CD4-positive, CD25-positive, alpha-beta regulatory T cell (primary cell): Measurements from ENCODE around the gene MAST3. TPM values are rescaled to one million over a fixed set of nuclear protein-coding genes. Genes with fewer than 3 reads are reported as not detected.

Experiments used
- ATAC-seq, 2 donors: fragments of 150-1000 bp; cut with Tn5 transposase; one replicate each; pipeline ENCODE4 v1.10.0; 2021; ENCODE audit warnings: low read depth in 2 of 2, moderate number of reproducible peaks in 2 of 2, moderate library complexity in 1 of 2
- DNase-seq, 3 donors: peaks; one replicate each; pipeline versions ENCODE4 v3.0.0 to v3.0.0-alpha.2; 2012 to 2022; ENCODE audit warnings: mixed read lengths in 1 of 3
- H3K27ac ChIP-seq: one replicate; pipeline ENCODE4 v1.7.0; 2013; ENCODE audit warnings: mild to moderate bottlenecking, low read length; ENCODE audit not compliant: insufficient read depth, poor library complexity, severe bottlenecking
- H3K27me3 ChIP-seq: one replicate; pipeline ENCODE4 v1.7.0; 2013; ENCODE audit warnings: low read length; ENCODE audit not compliant: control insufficient read depth, insufficient read depth
- H3K36me3 ChIP-seq: one replicate; pipeline ENCODE4 v1.7.0; 2013; ENCODE audit warnings: mild to moderate bottlenecking, low read length, moderate library complexity; ENCODE audit not compliant: control insufficient read depth, insufficient read depth
- H3K4me1 ChIP-seq: 2 replicates; pipeline ENCODE4 v1.7.0; 2013; ENCODE audit warnings: mild to moderate bottlenecking, low read length; ENCODE audit not compliant: insufficient read depth, control insufficient read depth, poor library complexity, severe bottlenecking
- H3K4me3 ChIP-seq: one replicate; pipeline ENCODE4 v1.7.0; 2013; ENCODE audit warnings: low read depth, mild to moderate bottlenecking, low read length, moderate library complexity
- H3K9me3 ChIP-seq, 2 experiments: 1 replicate in 1 of 2; 2 replicates in 1 of 2; pipeline ENCODE4 v1.7.0; 2013; ENCODE audit warnings: low read length in 2 of 2, mild to moderate bottlenecking in 1 of 2, moderate library complexity in 1 of 2; ENCODE audit not compliant: control insufficient read depth in 2 of 2
- H3K27ac Mint-ChIP-seq, 3 donors: one replicate each; pipeline ENCODE4 v1.8.0; 2020 to 2022; ENCODE audit warnings: mild to moderate bottlenecking in 3 of 3, mixed read lengths in 3 of 3, moderate library complexity in 2 of 3
- H3K27me3 Mint-ChIP-seq: one replicate; pipeline ENCODE4 v1.8.0; 2022; ENCODE audit warnings: mild to moderate bottlenecking, mixed read lengths
- H3K36me3 Mint-ChIP-seq: one replicate; pipeline ENCODE4 v1.8.0; 2020; ENCODE audit warnings: mixed read lengths
- H3K4me1 Mint-ChIP-seq, 4 donors: one replicate each; pipeline ENCODE4 v1.8.0; 2020 to 2022; ENCODE audit warnings: mixed read lengths in 4 of 4, mild to moderate bottlenecking in 1 of 4
- H3K4me3 Mint-ChIP-seq, 4 donors: one replicate each; pipeline ENCODE4 v1.8.0; 2020 to 2022; ENCODE audit warnings: mild to moderate bottlenecking in 4 of 4, mixed read lengths in 4 of 4, moderate library complexity in 3 of 4
- H3K9me3 Mint-ChIP-seq, 7 donors: one replicate each; pipeline ENCODE4 v1.8.0; 2020 to 2022; ENCODE audit warnings: mixed read lengths in 7 of 7, mild to moderate bottlenecking in 3 of 7, moderate library complexity in 2 of 7
- polyA plus RNA-seq, 4 donors: library from polyadenylated mRNA; unstranded; fragments of 300-500 nt; fragmentation: Illumina TruSeq; gene quantifications; one replicate each; pipeline ENCODE4 v1.2.3, GENCODE V29; 2021
- total RNA-seq: library from RNA; stranded (reverse); gene quantifications from one replicate; pipeline ENCODE4 v1.2.3, GENCODE V29; 2022

Gene MAST3
- total and polyA plus RNA-seq, 5 donors from 2014 or later: 8.1 to 45.9 (median 8.7) TPM

DNA sequence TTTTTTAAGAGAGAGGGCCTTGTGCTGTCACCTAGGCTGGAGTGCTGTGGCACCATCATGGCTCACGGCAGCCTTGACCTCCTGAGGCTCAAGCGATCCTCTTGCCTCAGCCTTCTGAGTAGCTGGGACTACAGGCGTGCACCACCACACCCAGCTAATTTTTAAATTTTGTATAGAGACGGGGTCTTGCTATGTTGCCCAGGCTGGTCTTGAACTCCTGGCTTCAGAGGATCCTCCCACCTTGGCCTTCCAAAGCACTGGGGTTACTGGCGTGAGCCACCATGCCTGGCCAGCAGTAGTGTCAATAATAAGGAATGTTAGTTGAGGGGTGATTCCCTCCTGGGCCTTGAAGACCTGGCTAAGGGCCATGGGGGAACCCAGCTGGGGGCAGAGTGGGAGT lies 23.6 kb downstream of the MAST3 start:
- no peak overlapping the region for H3K4me3 ChIP-seq
- H3K36me3 ChIP-seq: peaks cover 41% of the 10 kb centered on the region
- Mint-ChIP-seq H3K27me3 (no peaks in the 10 kb centered on the region), H3K9me3 (no peaks in the 10 kb centered on the region), H3K4me1 (peaks cover 0 to 32% (median 19%) of the 10 kb centered on the region in 4 donors), H3K36me3 (peaks cover 15% of the 10 kb centered on the region), H3K27ac (peak overlapping the region; percentile 92 to 99 (median 98)), H3K4me3 (peak overlapping the region in 1 of 4 donors; percentile 95)
- no peaks in the 10 kb centered on the region for H3K27me3 ChIP-seq
- ATAC-seq (no peak), DNase-seq (no peak)
- H3K27ac ChIP-seq: peak overlapping the region; percentile 85
- no peaks in the 10 kb centered on the region for H3K9me3 ChIP-seq
- peaks cover 32% of the 10 kb centered on the region for H3K4me1 ChIP-seq

DNA sequence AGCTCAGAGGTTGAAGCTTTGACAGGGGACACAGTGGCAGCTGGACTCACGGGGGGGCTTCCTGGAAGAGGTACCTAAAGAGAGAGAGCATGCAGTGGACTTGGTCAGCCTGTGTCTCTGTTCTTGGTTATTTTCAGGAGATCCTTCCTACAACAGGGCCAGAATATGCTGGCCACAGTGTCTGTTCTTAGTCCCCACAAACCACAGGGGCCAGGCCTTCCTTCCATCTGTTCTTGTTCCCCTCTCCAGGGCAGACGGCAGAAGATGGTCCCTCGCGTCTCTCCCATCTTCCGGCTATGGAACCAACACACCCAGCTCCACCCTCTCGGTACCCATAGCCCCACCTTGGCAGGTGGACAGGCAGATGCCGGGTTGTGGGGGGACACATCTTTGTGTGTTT lies 24.8 kb downstream of the MAST3 start:
- Histone ChIP-seq H3K9me3 (no peaks in the 10 kb centered on the region), H3K27me3 (no peaks in the 10 kb centered on the region), H3K36me3 (peaks cover 44% of the 10 kb centered on the region), H3K27ac (no peak overlapping the region), H3K4me1 (peaks cover 26% of the 10 kb centered on the region), H3K4me3 (no peak overlapping the region)
- no peak for DNase-seq
- H3K36me3 Mint-ChIP-seq: peaks cover 15% of the 10 kb centered on the region
- no peaks in the 10 kb centered on the region for H3K9me3 Mint-ChIP-seq
- no peaks in the 10 kb centered on the region for H3K27me3 Mint-ChIP-seq
- H3K4me1 Mint-ChIP-seq: peaks cover 0 to 26% (median 14%) of the 10 kb centered on the region in 4 donors
- peak overlapping the region in 1 of 4 donors; percentile 52 for H3K4me3 Mint-ChIP-seq
- peak overlapping the region in 1 of 3 donors; percentile 60 for H3K27ac Mint-ChIP-seq
- no peak for ATAC-seq

DNA sequence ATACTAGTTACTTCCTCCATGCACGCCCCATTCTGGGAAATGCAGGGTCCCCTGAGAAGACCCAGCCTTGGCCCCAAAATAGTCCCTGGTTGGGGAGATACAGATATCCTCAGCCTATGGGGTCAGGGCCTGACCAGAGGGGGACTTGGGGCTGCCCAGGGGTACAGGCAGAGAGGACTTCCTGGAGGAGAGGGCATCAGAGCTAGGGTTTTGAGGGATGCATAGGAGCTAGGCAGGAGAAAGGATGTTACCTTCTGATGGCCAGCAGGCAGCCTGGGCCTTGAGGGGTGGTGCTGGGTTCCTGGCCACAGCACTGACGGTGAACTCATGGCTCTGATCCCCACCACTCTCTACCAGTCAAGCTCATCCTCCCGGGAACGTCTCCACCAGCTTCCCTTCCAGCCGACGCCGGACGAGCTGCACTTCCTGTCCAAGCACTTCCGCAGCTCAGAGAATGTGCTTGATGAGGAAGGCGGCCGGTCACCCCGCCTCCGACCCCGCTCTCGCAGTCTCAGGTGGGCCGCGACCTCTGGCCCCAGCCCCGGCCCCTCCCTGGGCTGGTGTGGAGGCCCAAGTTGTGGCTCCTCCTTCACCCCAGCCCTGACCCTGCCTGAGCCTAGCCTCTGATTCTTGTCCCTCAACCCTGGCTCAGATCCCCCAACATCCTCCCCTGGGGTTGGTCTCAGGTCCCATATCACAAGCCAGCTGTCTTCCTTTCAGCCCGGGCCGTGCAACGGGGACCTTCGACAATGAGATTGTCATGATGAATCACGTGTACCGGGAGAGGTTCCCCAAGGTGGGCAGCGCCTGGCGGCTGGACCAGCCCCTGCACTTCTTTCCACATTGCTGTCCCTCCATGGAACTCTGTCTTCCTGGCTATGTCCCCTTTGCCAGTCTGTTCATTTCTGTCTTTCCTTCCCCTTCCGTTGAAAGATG lies 25.6 kb downstream of the MAST3 start:
- H3K27me3 Mint-ChIP-seq: no peaks in the 10 kb centered on the region
- Histone ChIP-seq H3K9me3 (no peaks in the 10 kb centered on the region), H3K27ac (no peak overlapping the region), H3K4me3 (no peak overlapping the region), H3K4me1 (peaks cover 24% of the 10 kb centered on the region), H3K27me3 (no peaks in the 10 kb centered on the region), H3K36me3 (peaks cover 49% of the 10 kb centered on the region)
- DNase-seq: no peak
- H3K36me3 Mint-ChIP-seq: peaks cover 15% of the 10 kb centered on the region
- no peak overlapping the region for H3K4me3 Mint-ChIP-seq
- H3K9me3 Mint-ChIP-seq: no peaks in the 10 kb centered on the region
- peaks cover 0 to 24% (median 13%) of the 10 kb centered on the region in 4 donors for H3K4me1 Mint-ChIP-seq
- ATAC-seq: no peak
- H3K27ac Mint-ChIP-seq: peak overlapping the region in 2 of 3 donors; percentile 60 to 65

DNA sequence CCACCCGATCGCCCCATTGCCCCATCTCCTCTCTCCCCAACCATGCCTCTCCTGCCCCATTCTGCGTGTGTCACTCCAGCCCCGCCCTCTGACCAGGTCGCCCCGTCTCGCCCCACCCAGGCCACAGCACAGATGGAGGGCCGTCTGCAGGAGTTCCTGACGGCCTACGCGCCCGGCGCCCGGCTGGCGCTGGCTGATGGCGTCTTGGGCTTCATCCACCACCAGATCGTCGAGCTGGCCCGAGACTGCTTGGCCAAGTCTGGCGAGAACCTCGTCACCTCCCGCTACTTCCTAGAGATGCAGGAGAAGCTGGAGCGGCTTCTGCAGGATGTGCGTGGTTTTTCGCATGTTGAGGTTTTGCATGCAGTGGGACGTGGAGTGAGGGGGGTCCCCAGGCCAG lies 26.2 kb downstream of the MAST3 start:
- Mint-ChIP-seq H3K27me3 (no peaks in the 10 kb centered on the region), H3K4me1 (peaks cover 0 to 20% (median 11%) of the 10 kb centered on the region in 4 donors), H3K36me3 (peaks cover 18% of the 10 kb centered on the region), H3K27ac (no peak overlapping the region), H3K4me3 (no peak overlapping the region), H3K9me3 (no peaks in the 10 kb centered on the region)
- ATAC-seq (no peak), DNase-seq (no peak)
- Histone ChIP-seq H3K36me3 (peaks cover 56% of the 10 kb centered on the region), H3K9me3 (no peaks in the 10 kb centered on the region), H3K27me3 (no peaks in the 10 kb centered on the region), H3K4me3 (no peak overlapping the region), H3K4me1 (peaks cover 18% of the 10 kb centered on the region), H3K27ac (no peak overlapping the region)

DNA sequence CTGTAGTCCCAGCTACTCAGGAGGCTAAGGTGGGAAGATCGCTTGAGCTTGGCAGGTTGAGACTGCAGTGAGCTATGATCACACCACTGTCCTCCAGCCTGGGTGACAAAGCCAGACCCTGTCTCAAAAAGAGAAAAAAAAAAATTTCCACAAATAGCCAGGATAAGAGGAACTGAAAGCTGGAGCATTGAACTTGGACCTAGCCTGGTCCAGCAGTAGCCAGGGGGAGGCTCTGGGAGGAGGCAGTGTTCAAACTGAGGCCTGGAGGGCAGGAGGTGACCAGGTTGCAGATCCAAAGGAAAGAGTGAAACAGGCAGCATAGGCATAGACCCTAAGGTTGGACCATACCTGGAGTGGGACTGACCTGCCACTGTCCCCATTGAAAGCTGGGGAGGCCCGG lies 28.5 kb downstream of the MAST3 start:
- no peak overlapping the region for H3K4me3 Mint-ChIP-seq
- no peaks in the 10 kb centered on the region for H3K27me3 Mint-ChIP-seq
- Histone ChIP-seq H3K4me3 (no peak overlapping the region), H3K27me3 (no peaks in the 10 kb centered on the region), H3K9me3 (no peaks in the 10 kb centered on the region), H3K4me1 (no peaks in the 10 kb centered on the region), H3K36me3 (peaks cover 76% of the 10 kb centered on the region), H3K27ac (no peak overlapping the region)
- H3K4me1 Mint-ChIP-seq: no peaks in the 10 kb centered on the region
- peak overlapping the region in 2 of 3 donors; percentile 10 to 46 for H3K27ac Mint-ChIP-seq
- ATAC-seq (no peak), DNase-seq (no peak)
- H3K36me3 Mint-ChIP-seq: peaks cover 25% of the 10 kb centered on the region
- H3K9me3 Mint-ChIP-seq: no peaks in the 10 kb centered on the region

DNA sequence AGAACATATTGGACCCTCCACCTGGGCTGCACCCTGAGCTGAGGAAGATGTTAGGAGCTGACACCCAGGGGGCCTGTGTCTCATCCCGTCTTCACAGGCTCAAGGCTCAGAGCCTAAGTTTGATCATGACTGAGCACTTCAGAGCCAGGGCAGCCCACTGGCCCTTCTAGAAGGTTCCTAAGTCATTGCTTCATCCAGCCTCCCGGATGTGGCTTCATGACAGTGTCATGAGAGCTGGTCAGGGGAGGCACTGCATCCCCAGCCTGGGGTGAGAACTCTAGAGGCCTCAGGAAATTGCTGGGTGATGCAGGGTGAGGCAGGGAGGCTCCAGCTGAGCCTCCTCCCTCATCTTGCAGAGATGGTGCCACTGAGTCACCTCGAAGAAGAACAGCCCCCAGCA lies 30.5 kb downstream of the MAST3 start:
- no peak overlapping the region for H3K4me3 ChIP-seq
- H3K36me3 ChIP-seq: peaks cover 71% of the 10 kb centered on the region
- Mint-ChIP-seq H3K27me3 (no peaks in the 10 kb centered on the region), H3K9me3 (no peaks in the 10 kb centered on the region), H3K4me3 (no peak overlapping the region), H3K4me1 (no peaks in the 10 kb centered on the region), H3K27ac (no peak overlapping the region), H3K36me3 (peaks cover 33% of the 10 kb centered on the region)
- no peaks in the 10 kb centered on the region for H3K9me3 ChIP-seq
- H3K4me1 ChIP-seq: no peaks in the 10 kb centered on the region
- no peak overlapping the region for H3K27ac ChIP-seq
- H3K27me3 ChIP-seq: no peaks in the 10 kb centered on the region
- ATAC-seq (no peak), DNase-seq (no peak)

DNA sequence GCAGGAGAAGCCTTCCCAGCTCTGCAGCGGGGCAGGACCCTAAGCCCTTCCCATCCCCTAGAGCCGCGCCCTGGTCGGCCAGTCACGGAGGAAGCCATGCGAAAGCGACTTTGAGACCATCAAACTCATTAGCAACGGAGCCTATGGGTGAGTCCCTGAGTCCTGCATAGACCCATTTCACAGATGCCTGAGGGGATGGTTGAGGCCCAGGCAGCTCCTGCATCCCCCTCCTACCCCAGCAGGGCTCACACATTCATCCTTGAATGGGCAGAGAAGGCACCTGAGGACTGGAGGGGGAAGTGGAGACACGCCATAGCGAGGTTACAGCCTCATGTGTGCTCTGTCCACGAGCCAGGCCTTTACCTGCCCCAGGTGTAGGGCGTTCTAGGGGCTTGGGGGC lies 31.2 kb downstream of the MAST3 start:
- Histone ChIP-seq H3K27ac (no peak overlapping the region), H3K27me3 (no peaks in the 10 kb centered on the region), H3K4me3 (no peak overlapping the region), H3K36me3 (peaks cover 68% of the 10 kb centered on the region), H3K4me1 (no peaks in the 10 kb centered on the region), H3K9me3 (no peaks in the 10 kb centered on the region)
- no peak for DNase-seq
- ATAC-seq: no peak
- peaks cover 28% of the 10 kb centered on the region for H3K36me3 Mint-ChIP-seq
- H3K4me1 Mint-ChIP-seq: no peaks in the 10 kb centered on the region
- H3K27me3 Mint-ChIP-seq: no peaks in the 10 kb centered on the region
- no peaks in the 10 kb centered on the region for H3K9me3 Mint-ChIP-seq
- H3K4me3 Mint-ChIP-seq: no peak overlapping the region
- no peak overlapping the region for H3K27ac Mint-ChIP-seq
